GM21576 (cell line): Measurements from ENCODE around the gene MRPL10.

ENCODE experiments used
- ATAC-seq: cut with Tn5 transposase; IDR thresholded peaks from one replicate; pipeline ENCODE4 v1.9.1; 2021; ENCODE audit warnings: mild to moderate bottlenecking, moderate library complexity; ENCODE audit not compliant: unreplicated experiment

The MRPL10 gene

GRCh38 chr17:47840001-47840741 lies 8.8 kb upstream of the MRPL10 start:
- no peak for ATAC-seq

- ATAC-seq: no peak
Observed at GRCh38 chr17:47839071-47839470, 7.7 kb upstream of the MRPL10 start.

DNA sequence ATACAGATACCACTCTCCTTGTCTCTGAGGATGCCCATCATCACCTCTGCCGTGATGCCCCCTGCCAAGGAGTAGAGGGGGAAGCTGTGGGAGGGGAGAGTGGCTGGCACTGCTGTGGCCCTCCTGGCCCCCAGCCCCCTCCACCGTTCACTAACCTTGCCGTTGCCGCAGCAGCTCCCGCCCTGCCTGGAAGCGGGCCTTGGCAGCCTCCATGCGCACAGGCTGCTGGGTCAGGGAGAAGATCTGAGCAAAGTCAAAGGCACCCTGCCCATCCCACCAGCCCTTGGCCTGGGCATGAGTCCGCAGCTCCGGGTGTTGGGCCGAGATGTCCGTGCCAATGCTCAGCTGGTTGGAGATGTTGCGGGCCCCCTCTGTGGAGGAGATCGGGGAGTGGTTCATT lies 7.3 kb upstream of the MRPL10 start:
- ATAC-seq: no peak

DNA sequence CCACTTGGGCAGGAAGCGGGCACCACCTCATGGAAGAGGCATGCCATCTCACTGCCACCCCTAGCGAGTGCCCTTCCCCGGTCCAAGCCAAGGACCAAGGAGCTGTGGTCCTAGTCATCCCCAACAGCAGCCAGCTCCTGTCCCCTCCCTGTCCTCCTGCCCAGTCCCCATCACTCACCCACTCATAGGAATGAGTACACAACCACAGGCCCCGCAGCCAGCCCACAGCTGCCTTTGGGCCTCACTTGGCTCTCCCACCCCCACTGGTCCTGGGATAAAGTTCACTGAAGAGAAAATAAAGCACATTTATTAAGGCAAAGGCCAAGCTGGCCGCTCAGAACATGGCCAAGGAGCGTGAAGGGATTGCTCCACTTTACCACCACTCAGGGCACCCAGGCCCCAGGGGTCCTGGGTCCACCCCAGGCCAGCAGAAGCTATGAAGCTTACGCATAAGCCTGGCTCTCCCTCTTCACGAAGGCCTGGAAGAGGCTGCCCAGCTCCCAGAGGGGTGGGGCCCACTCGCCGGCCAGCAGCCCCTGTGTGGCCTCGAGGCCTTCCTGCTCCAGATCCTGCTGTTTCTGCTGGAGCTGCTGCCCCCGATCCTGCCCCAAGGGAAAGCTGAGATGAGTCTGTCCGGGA lies 6.2 kb upstream of the MRPL10 start:
- no peak for ATAC-seq

GRCh38 chr17:47836601-47837000 lies 5.3 kb upstream of the MRPL10 start:
- ATAC-seq: no peak

- ATAC-seq: no peak
Observed at GRCh38 chr17:47834756-47835155, 3.4 kb upstream of the MRPL10 start.

DNA sequence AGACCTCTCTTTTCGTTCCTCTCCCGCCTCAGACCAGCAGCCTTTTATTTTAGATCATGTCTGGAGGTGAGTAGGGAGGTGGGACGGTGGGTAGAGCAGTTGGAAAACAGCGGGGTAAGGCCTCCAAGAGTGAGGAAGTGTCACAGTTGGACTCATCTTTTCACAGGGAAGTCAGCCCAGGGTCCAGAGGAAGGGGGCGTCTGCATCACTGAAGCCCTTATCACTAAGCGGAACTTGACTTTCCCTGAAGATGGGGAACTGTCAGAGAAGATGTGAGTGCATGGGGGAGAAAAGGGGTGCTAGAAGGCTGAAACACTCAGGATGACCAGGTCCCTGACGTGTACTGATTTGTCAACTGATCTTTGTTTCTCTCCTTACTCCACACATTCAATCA lies 590 bp upstream of the MRPL10 start:
- no peak for ATAC-seq

DNA sequence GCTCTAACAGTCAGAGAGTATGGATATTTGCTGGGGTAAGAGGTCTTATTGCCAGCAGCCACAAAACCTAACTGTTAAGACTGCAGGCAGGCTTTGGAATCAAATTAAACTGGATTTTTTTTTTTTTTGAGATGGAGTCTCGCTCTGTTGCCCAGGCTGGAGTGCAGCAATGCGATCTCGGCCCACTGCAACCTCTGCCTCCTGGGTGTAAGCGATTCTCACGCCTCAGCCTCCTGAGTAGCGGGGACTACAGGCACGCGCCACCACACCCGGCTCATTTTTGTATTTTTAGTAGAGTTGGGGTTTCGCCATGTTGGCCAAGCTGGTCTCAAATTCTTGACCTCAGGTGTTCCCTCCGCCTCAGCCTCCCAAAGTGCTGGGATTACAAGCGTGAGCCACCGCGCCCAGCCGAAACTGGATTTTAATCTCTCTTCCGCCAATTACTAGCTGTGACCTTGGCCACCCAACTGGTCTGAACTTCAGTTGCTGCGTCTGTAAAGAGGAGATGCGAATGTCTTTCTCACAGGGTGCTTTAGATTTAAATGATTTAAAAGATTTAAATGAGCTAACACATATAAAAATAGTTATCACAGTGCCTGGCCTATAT lies 842 bp downstream of the MRPL10 start:
- ATAC-seq: no peak

- no peak for ATAC-seq
Observed at GRCh38 chr17:47829870-47830269, 1.5 kb downstream of the MRPL10 start.

- no peak for ATAC-seq
Observed at GRCh38 chr17:47823519-47823918, 7.8 kb downstream of the MRPL10 start.

GRCh38 chr17:47822785-47823184 lies 8.6 kb downstream of the MRPL10 start:
- ATAC-seq: no peak

- peak; percentile 85 for ATAC-seq
Observed at GRCh38 chr17:47821424-47822391, 9.6 kb downstream of the MRPL10 start, which contains the start of gene OSBPL7. TSS of gene OSBPL7 (minus strand) at chr17:47821794. CDS start at chr17:47820278, 1,516 bp downstream.

- ATAC-seq: no peak
Observed at GRCh38 chr17:47821031-47821423, 10.3 kb downstream of the MRPL10 start.

DNA sequence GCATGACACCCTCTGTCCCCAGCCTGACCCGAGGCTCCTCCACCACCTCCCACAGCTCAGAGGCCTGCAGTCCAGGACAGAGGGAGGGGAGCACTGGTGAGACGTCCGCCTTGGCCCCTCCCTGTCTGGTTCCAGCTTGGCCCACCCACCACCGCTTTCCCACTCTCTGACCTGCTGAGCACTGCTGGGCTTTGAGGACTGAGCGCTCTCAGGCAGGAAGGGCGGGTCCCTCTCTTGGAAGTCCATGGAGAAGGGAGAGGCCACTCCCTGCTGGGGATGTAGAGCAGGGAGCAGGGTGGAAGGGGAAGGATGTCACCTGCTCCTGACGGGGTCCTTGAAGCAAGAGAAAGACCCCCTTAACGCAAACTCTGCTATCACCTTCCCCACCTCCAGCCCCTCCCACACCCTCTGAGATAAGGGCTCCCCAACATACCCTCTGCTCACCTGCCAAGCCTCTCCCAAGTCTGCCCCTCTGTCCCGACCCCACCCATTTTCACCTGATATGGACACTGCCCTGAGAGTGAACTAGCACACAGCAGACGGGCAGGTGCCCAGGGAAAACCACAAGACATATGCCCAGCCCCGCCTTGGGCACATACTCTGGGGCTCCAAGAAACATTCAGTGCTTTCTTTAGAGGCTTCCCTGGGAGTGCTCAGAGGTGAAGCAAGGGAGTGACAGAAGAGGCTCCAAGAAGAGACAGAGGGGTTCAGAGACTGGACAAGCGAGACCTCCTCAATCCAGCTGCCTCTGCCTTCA lies 11.1 kb downstream of the MRPL10 start:
- no peak for ATAC-seq

GRCh38 chr17:47819475-47819874 lies 11.9 kb downstream of the MRPL10 start:
- no peak for ATAC-seq

DNA sequence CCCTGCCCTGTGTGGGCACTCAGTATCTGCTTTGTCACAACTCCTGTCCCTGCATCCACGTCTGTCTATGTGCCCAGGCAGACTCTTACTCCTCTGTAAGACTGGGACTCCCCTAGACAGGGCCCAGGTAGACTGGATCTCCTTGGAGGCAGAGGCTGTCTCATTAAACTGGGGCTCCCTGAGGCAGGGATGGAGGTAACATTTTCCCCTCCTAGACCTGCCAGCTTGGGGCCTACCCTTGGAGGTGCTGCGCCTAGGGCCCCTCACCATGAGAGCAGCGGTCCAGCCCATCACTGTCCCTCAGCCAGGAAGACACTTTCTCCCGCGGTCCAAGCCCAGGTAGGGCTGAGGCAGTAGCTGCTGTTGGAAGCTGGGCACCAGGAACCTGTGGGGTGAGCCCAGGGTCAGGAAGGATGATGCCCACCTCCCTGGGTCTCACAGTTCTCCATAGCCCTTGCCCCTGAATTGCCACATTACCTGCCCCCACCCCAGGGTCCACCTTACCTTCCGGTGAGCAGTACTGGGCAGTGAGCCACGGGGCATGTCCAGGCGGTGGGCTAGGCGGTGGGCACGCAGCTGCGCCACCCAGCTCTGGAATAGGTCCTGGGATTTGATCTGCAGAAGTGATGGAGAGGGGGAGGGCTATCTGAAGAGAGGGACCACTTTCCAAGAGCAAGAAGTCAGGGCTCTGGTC lies 13.2 kb downstream of the MRPL10 start:
- no peak for ATAC-seq

DNA sequence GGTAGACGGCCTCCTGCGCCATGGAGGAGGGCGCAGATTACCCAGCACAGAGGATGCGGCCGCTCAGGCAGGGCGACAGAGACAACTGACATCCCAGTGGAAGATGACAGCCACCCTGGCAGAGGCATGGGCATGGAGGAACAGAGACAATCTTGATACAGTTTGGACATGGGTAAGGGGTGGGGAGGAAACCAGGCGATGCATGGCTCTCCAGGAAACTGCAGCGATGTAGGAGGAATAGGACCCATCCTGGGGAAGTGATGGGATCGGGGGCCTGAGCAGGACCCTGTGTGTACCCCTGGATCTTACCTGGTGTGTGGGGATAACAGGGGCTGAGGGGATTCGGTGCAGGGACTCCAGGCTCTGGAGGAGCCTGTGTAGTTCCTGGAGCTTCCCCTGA lies 14.4 kb downstream of the MRPL10 start:
- ATAC-seq: no peak

- no peak for ATAC-seq
Observed at GRCh38 chr17:47816111-47816735, 15.1 kb downstream of the MRPL10 start.
